Fibroblast of lung (primary cell): Measurements from ENCODE around the gene NR2F2. TPM values are rescaled to one million over a fixed set of nuclear protein-coding genes. Genes with fewer than 3 reads are reported as not detected.
A peak's percentile ranks its signal among the peaks of the same experiment; 100 is the strongest.

Experiments used
- DNase-seq, 2 donors: peaks; one replicate each; pipeline versions ENCODE4 v3.0.0 to v3.0.0-alpha.2; 2010; ENCODE audit warnings: low read depth in 2 of 2
- H2AFZ ChIP-seq: 2 replicates; pipeline ENCODE4 v1.5.1; 2012; ENCODE audit warnings: low read length, control low read depth, inconsistent platforms
- H3K27ac ChIP-seq: 2 replicates; pipeline ENCODE4 v1.5.1; 2011; ENCODE audit warnings: low read length, control low read depth; ENCODE audit not compliant: insufficient read depth
- H3K27me3 ChIP-seq: 2 replicates; pipeline ENCODE4 v1.5.1; 2011; ENCODE audit warnings: mild to moderate bottlenecking, low read length; ENCODE audit not compliant: control insufficient read depth, insufficient read depth
- H3K36me3 ChIP-seq: 2 replicates; pipeline ENCODE4 v1.5.1; 2011; ENCODE audit warnings: low read length; ENCODE audit not compliant: control insufficient read depth, insufficient read depth
- H3K4me1 ChIP-seq: 2 replicates; pipeline ENCODE4 v1.5.1; 2011; ENCODE audit warnings: low read length; ENCODE audit not compliant: control insufficient read depth, insufficient read depth; ENCODE audit errors: extremely low read depth
- H3K4me2 ChIP-seq: 2 replicates; pipeline ENCODE4 v1.5.1; 2011; ENCODE audit warnings: low read length, control low read depth; ENCODE audit not compliant: insufficient read depth; ENCODE audit errors: extremely low read depth
- H3K4me3 ChIP-seq, 4 experiments: fragments of 200-600 bp in 1 of 4; sonication (generic) in 1 of 4; replicated peaks in 1 of 4; 2 replicates each; pipeline ENCODE4 v1.5.1; 2011 to 2016; ENCODE audit warnings: low read length in 4 of 4, low read depth in 3 of 4, mild to moderate bottlenecking in 3 of 4, control low read depth in 2 of 4, inconsistent platforms in 1 of 4, mixed read lengths in 1 of 4; ENCODE audit not compliant: insufficient read depth in 1 of 4; ENCODE audit errors: control extremely low read depth in 1 of 4
- H3K79me2 ChIP-seq: 2 replicates; pipeline ENCODE4 v1.5.1; 2012; ENCODE audit warnings: mild to moderate bottlenecking, low read length, inconsistent platforms; ENCODE audit not compliant: control insufficient read depth, insufficient read depth
- H3K9ac ChIP-seq: 2 replicates; pipeline ENCODE4 v1.5.1; 2011; ENCODE audit warnings: mild to moderate bottlenecking, low read length, control low read depth; ENCODE audit not compliant: insufficient read depth
- H3K9me3 ChIP-seq: 2 replicates; pipeline ENCODE4 v1.5.1; 2012; ENCODE audit warnings: low read depth, low read length; ENCODE audit not compliant: control insufficient read depth, insufficient read depth
- H4K20me1 ChIP-seq: 2 replicates; pipeline ENCODE4 v1.5.1; 2011; ENCODE audit warnings: low read length; ENCODE audit not compliant: control insufficient read depth, insufficient read depth; ENCODE audit errors: extremely low read depth
- CTCF ChIP-seq, 2 donors: IDR thresholded peaks in 1 of 2; conservative IDR thresholded peaks in 1 of 2; 1 replicate in 1 of 2; 2 replicates in 1 of 2; pipeline ENCODE4 v1.5.1; 2011 to 2012; ENCODE audit warnings: low read length in 2 of 2, control low read depth in 1 of 2, inconsistent platforms in 1 of 2, low read depth in 1 of 2, mild to moderate bottlenecking in 1 of 2
- EZH2 ChIP-seq: IDR thresholded peaks from 2 replicates; pipeline ENCODE4 v1.5.1; 2012; ENCODE audit warnings: low read length, control low read depth, mild to moderate bottlenecking; ENCODE audit errors: missing control alignments
- polyA plus RNA-seq, 2 donors: library from polyadenylated mRNA; depleted of rRNA in 1 of 2; stranded (reverse) in 1 of 2; unstranded in 1 of 2; fragments of >200 nt; gene quantifications; 2 replicates each; pipeline ENCODE4 v1.2.1, GENCODE V29; 2011 to 2012; ENCODE audit warnings: missing spikeins in 1 of 2
- total RNA-seq: library from RNA; depleted of rRNA; stranded (reverse); fragments of >200 nt; gene quantifications from 2 replicates; pipeline ENCODE4 v1.2.1, GENCODE V29; 2014

NR2F2 gene
- total and polyA plus RNA-seq, 2 donors (not counting 1 experiment from before 2014, with no cell fraction given): 15.7 to 130 TPM

GRCh38 chr15:96321639-96322535, 8.6 kb upstream of the NR2F2 start:
- peak; percentile 9 for TF ChIP-seq CTCF (conservative IDR thresholded peaks at IDR 0.05 in 1 of 2, IDR thresholded peaks at IDR 0.05 in 1 of 2; ENCODE audit: low read depth in 1 of 2, low read length in 2 of 2)
- TF ChIP-seq EZH2: no peak
- H3K36me3 ChIP-seq: no peaks in the 10 kb centered on the region
- peaks cover 81% of the 10 kb centered on the region for H3K79me2 ChIP-seq
- peaks cover 8% of the 10 kb centered on the region for H3K4me1 ChIP-seq
- H4K20me1 ChIP-seq: no peaks in the 10 kb centered on the region
- peak overlapping the region; percentile 87 for H3K27ac ChIP-seq
- no peaks in the 10 kb centered on the region for H3K9me3 ChIP-seq
- H3K4me3 ChIP-seq: peak overlapping the region; percentile 5 to 65 (median 36)
- H3K27me3 ChIP-seq: no peaks in the 10 kb centered on the region
- DNase-seq: peak; percentile 54 to 69
- H3K9ac ChIP-seq: peak overlapping the region; percentile 69
- H3K4me2 ChIP-seq: peak overlapping the region; percentile 69
- no peak overlapping the region for H2AFZ ChIP-seq

GRCh38 chr15:96322536-96323318, 7.8 kb upstream of the NR2F2 start:
- H2AFZ ChIP-seq: no peak overlapping the region
- H3K4me2 ChIP-seq: peak overlapping the region; percentile 69
- no peaks in the 10 kb centered on the region for H3K27me3 ChIP-seq
- no peaks in the 10 kb centered on the region for H3K36me3 ChIP-seq
- no peaks in the 10 kb centered on the region for H3K9me3 ChIP-seq
- no peak for TF ChIP-seq EZH2
- no peak for TF ChIP-seq CTCF (conservative IDR thresholded peaks at IDR 0.05 in 1 of 2, IDR thresholded peaks at IDR 0.05 in 1 of 2; ENCODE audit: low read depth in 1 of 2, low read length in 2 of 2)
- H3K4me3 ChIP-seq: peak overlapping the region; percentile 6 to 65 (median 30)
- H4K20me1 ChIP-seq: no peaks in the 10 kb centered on the region
- DNase-seq: peak; percentile 43 to 48
- peaks cover 6% of the 10 kb centered on the region for H3K4me1 ChIP-seq
- peaks cover 85% of the 10 kb centered on the region for H3K79me2 ChIP-seq
- H3K27ac ChIP-seq: peak overlapping the region; percentile 87
- H3K9ac ChIP-seq: peak overlapping the region; percentile 69
